OCI-LY3 (cell line): ENCODE results near the gene RESP18.

Experiments
- H2AFZ ChIP-seq: fragments of 200-600, 300-600 bp; shearing (Covaris generic); 2 replicates; pipeline ENCODE4 v1.6.0; 2014; ENCODE audit warnings: antibody characterized with exemption, low read depth, low read length
- H3K27ac ChIP-seq: fragments of 200-600, 300-600 bp; sonication (generic); 2 replicates; pipeline ENCODE4 v1.5.1; 2014; ENCODE audit warnings: mild to moderate bottlenecking, low read length, moderate library complexity, mixed read lengths
- H3K27me3 ChIP-seq: fragments of 200-600, 300-600 bp; sonication (generic); 2 replicates; pipeline ENCODE4 v1.6.1; 2014; ENCODE audit warnings: low read depth, low read length, mixed read lengths
- H3K36me3 ChIP-seq: fragments of 200-600, 300-600 bp; sonication (generic); replicated peaks from 2 replicates; pipeline ENCODE3; 2014; ENCODE audit warnings: low read depth, low read length, mixed read lengths
- H3K4me1 ChIP-seq: fragments of 300-600, 200-600 bp; sonication (generic); 2 replicates; pipeline ENCODE4 v1.6.1; 2014; ENCODE audit warnings: low read length, mixed read lengths
- H3K4me2 ChIP-seq: fragments of 200-600, 300-600 bp; sonication (generic); 2 replicates; pipeline ENCODE4 v1.6.1; 2014; ENCODE audit warnings: low read length, mixed read lengths
- H3K4me3 ChIP-seq: fragments of 300-600, 200-600 bp; sonication (generic); 2 replicates; pipeline ENCODE4 v1.5.1; 2014; ENCODE audit warnings: antibody characterized with exemption, mild to moderate bottlenecking, low read length, moderate library complexity
- H3K79me2 ChIP-seq: fragments of 300-600, 200-600 bp; shearing (Covaris generic); 2 replicates; pipeline ENCODE4 v1.6.1; 2014; ENCODE audit warnings: mild to moderate bottlenecking, low read length, mixed read lengths
- H3K9ac ChIP-seq: fragments of 300-600, 200-600 bp; shearing (Covaris generic); 2 replicates; pipeline ENCODE4 v1.6.0; 2014; ENCODE audit warnings: mild to moderate bottlenecking, low read length, moderate library complexity
- H3K9me3 ChIP-seq: fragments of 200-600, 300-600 bp; shearing (Covaris generic); 2 replicates; pipeline ENCODE4 v1.6.1; 2014; ENCODE audit warnings: low read length, mixed read lengths; ENCODE audit not compliant: insufficient read depth
- H4K20me1 ChIP-seq: fragments of 200-600, 300-600 bp; sonication (generic); 2 replicates; pipeline ENCODE4 v1.6.1; 2016; ENCODE audit warnings: low read length, mixed read lengths; ENCODE audit not compliant: insufficient read depth
- CTCF ChIP-seq: fragments of 200-600, 300-600 bp; sonication (generic); IDR thresholded peaks from 2 replicates; pipeline ENCODE4 v1.5.1; 2014; ENCODE audit warnings: antibody characterized with exemption, low read length, low read depth
- EZH2phosphoT487 ChIP-seq: fragments of 200-600 bp; shearing (Covaris generic); IDR thresholded peaks from 2 replicates; pipeline ENCODE4 v1.6.1; 2018; ENCODE audit warnings: antibody characterized with exemption, mixed run types, low read depth

Gene RESP18

GRCh38 chr2:219302412-219302968 lies 30.1 kb downstream of the RESP18 start:
- Histone ChIP-seq H3K4me2 (no peak overlapping the region), H3K4me3 (no peak overlapping the region), H3K27me3 (peaks cover 74% of the 10 kb centered on the region)

DNA sequence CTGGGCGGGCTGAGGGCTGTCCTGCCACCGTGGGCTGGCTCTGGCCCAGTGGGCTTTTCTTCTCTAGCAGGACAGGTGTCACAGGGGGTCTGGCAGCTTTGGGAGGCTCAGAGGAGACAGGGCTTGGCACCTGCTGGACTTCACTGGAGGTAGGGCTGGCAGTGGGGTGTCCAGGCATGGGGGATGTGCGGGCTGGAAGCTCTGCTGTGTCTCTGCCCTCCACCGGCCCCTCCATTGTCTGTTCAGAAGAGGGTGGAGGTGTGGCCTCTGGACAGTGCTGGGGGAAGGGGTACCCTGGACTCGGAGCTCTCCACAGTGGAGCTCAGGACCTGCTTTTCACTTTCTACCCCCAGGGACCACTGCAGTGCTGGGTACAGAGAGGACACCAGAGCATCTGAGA lies 32.5 kb downstream of the RESP18 start:
- TF ChIP-seq EZH2phosphoT487 (no peak), CTCF (no peak)
- H3K4me2 ChIP-seq, result no peak overlapping the region
- H3K27ac ChIP-seq, result no peak overlapping the region
- no peak overlapping the region for H3K4me3 ChIP-seq
- no peak overlapping the region for H2AFZ ChIP-seq
- H3K79me2 ChIP-seq, result no peaks in the 10 kb centered on the region
- no peak overlapping the region for H3K9ac ChIP-seq
- no peaks in the 10 kb centered on the region for H4K20me1 ChIP-seq
- peaks cover 10% of the 10 kb centered on the region for H3K4me1 ChIP-seq
- no peaks in the 10 kb centered on the region for H3K9me3 ChIP-seq
- no peaks in the 10 kb centered on the region for H3K36me3 ChIP-seq
- H3K27me3 ChIP-seq, result peaks cover 62% of the 10 kb centered on the region

More at GRCh38 chr2:219302412-219302968, 30.1 kb downstream of the RESP18 start:
- Histone ChIP-seq H3K9me3 (no peaks in the 10 kb centered on the region), H3K4me1 (peaks cover 5% of the 10 kb centered on the region), H3K9ac (no peak overlapping the region), H3K79me2 (no peaks in the 10 kb centered on the region), H3K36me3 (no peaks in the 10 kb centered on the region), H4K20me1 (no peaks in the 10 kb centered on the region), H2AFZ (no peak overlapping the region), H3K27ac (no peak overlapping the region)
- TF ChIP-seq CTCF, result no peak
- TF ChIP-seq EZH2phosphoT487, result no peak

- H2AFZ ChIP-seq, result no peak overlapping the region
- peak overlapping the region; percentile 60; the same call in 1 of the 2 replicates for H3K4me3 ChIP-seq
- peak overlapping the region; percentile 60; the same call in 1 of the 2 replicates for H3K4me2 ChIP-seq
These were observed 33.2 kb downstream of the RESP18 start for GRCh38 chr2:219299372-219299760.

More at GRCh38 chr2:219299372-219299760, 33.2 kb downstream of the RESP18 start:
- Histone ChIP-seq H4K20me1 (no peaks in the 10 kb centered on the region), H3K79me2 (no peaks in the 10 kb centered on the region), H3K36me3 (no peaks in the 10 kb centered on the region), H3K9me3 (no peaks in the 10 kb centered on the region), H3K27me3 (peaks cover 56% of the 10 kb centered on the region), H3K9ac (no peak overlapping the region), H3K4me1 (peaks cover 10% of the 10 kb centered on the region), H3K27ac (no peak overlapping the region)
- TF ChIP-seq EZH2phosphoT487 (no peak), CTCF (no peak)
